H9 (cell line): ENCODE results near the gene RASGRP4. TPM values are rescaled to one million over a fixed set of nuclear protein-coding genes. Genes with fewer than 3 reads are reported as not detected.

Experiments
- DNase-seq: peaks from one replicate; pipeline ENCODE4 v3.0.0-alpha.2; 2017
- H2AFZ ChIP-seq: one replicate; pipeline ENCODE4 v1.6.1; 2013; ENCODE audit warnings: mild to moderate bottlenecking, low read length, control low read depth, moderate library complexity
- H2AK5ac ChIP-seq: 2 replicates; pipeline ENCODE4 v1.6.1; 2013; ENCODE audit warnings: low read length, control low read depth, mixed read lengths; ENCODE audit not compliant: insufficient read length
- H2BK120ac ChIP-seq: one replicate; pipeline ENCODE4 v1.6.1; 2013; ENCODE audit warnings: low read depth, mild to moderate bottlenecking, low read length, control low read depth, inconsistent platforms; ENCODE audit not compliant: poor library complexity, severe bottlenecking
- H2BK12ac ChIP-seq: 2 replicates; pipeline ENCODE4 v1.6.1; 2013; ENCODE audit warnings: low read length, control low read depth, mixed read lengths, low read depth; ENCODE audit not compliant: insufficient read length
- H2BK15ac ChIP-seq: 2 replicates; pipeline ENCODE4 v1.6.1; 2013; ENCODE audit warnings: low read depth, low read length, control low read depth
- H2BK20ac ChIP-seq: one replicate; pipeline ENCODE4 v1.6.1; 2013; ENCODE audit warnings: low read depth, mild to moderate bottlenecking, low read length, control low read depth, inconsistent platforms; ENCODE audit not compliant: poor library complexity, severe bottlenecking
- H2BK5ac ChIP-seq: 2 replicates; pipeline ENCODE4 v1.6.1; 2013; ENCODE audit warnings: low read length, control low read depth, mixed read lengths; ENCODE audit not compliant: insufficient read length
- H3K14ac ChIP-seq: 2 replicates; pipeline ENCODE4 v1.6.1; 2013; ENCODE audit warnings: low read length, control low read depth; ENCODE audit not compliant: insufficient read depth
- H3K18ac ChIP-seq: 2 replicates; pipeline ENCODE4 v1.6.1; 2013; ENCODE audit warnings: low read depth, mild to moderate bottlenecking, mixed read lengths, low read length, control low read depth; ENCODE audit not compliant: insufficient read length
- H3K23ac ChIP-seq: 2 replicates; pipeline ENCODE4 v1.6.1; 2013; ENCODE audit warnings: low read length, control low read depth, mixed read lengths, low read depth; ENCODE audit not compliant: insufficient read length
- H3K23me2 ChIP-seq: 2 replicates; pipeline ENCODE4 v1.6.1; 2013; ENCODE audit warnings: low read depth, mild to moderate bottlenecking, mixed read lengths, low read length, control low read depth; ENCODE audit not compliant: insufficient read length, poor library complexity, severe bottlenecking
- H3K27ac ChIP-seq: 2 replicates; pipeline ENCODE4 v1.5.1; 2013; ENCODE audit warnings: low read length, control low read depth, mixed read lengths, low read depth; ENCODE audit not compliant: insufficient read length
- H3K27me3 ChIP-seq: 2 replicates; pipeline ENCODE4 v1.6.1; 2013; ENCODE audit warnings: low read length, control low read depth, inconsistent platforms; ENCODE audit not compliant: insufficient read depth
- H3K4ac ChIP-seq: 2 replicates; pipeline ENCODE4 v1.6.1; 2013; ENCODE audit warnings: low read depth, mild to moderate bottlenecking, control low read depth, inconsistent platforms, low read length, moderate library complexity
- H3K4me1 ChIP-seq: 2 replicates; pipeline ENCODE4 v1.6.1; 2013; ENCODE audit warnings: low read length, control low read depth, inconsistent platforms; ENCODE audit not compliant: insufficient read depth
- H3K4me2 ChIP-seq: 2 replicates; pipeline ENCODE4 v1.6.1; 2013; ENCODE audit warnings: low read length, control low read depth, mixed read lengths; ENCODE audit not compliant: insufficient read length, insufficient read depth
- H3K56ac ChIP-seq: 2 replicates; pipeline ENCODE4 v1.6.1; 2013; ENCODE audit warnings: low read depth, mild to moderate bottlenecking, mixed read lengths, low read length, control low read depth; ENCODE audit not compliant: insufficient read length
- H3K79me1 ChIP-seq: 2 replicates; pipeline ENCODE4 v1.6.1; 2013; ENCODE audit warnings: low read depth, mild to moderate bottlenecking, moderate library complexity, low read length, control low read depth, inconsistent platforms; ENCODE audit not compliant: insufficient read depth, poor library complexity, severe bottlenecking
- H3K79me2 ChIP-seq: 2 replicates; pipeline ENCODE4 v1.6.1; 2013; ENCODE audit warnings: low read length, control low read depth, inconsistent platforms; ENCODE audit not compliant: insufficient read depth
- H3K9ac ChIP-seq: 2 replicates; pipeline ENCODE4 v1.6.1; 2013; ENCODE audit warnings: low read length, control low read depth, mixed read lengths; ENCODE audit not compliant: insufficient read length; ENCODE audit errors: extremely low read depth
- H3K9me3 ChIP-seq: one replicate; pipeline ENCODE4 v1.6.1; 2013; ENCODE audit warnings: low read depth, low read length, inconsistent platforms; ENCODE audit not compliant: control insufficient read depth
- H3T11ph ChIP-seq: one replicate; pipeline ENCODE4 v1.6.1; 2013; ENCODE audit warnings: mild to moderate bottlenecking, low read length, control low read depth, inconsistent platforms
- H4K20me1 ChIP-seq: one replicate; pipeline ENCODE4 v1.6.1; 2013; ENCODE audit not compliant: control insufficient read depth, insufficient read length, insufficient read depth
- H4K5ac ChIP-seq: 2 replicates; pipeline ENCODE4 v1.6.1; 2013; ENCODE audit warnings: low read depth, mild to moderate bottlenecking, mixed read lengths, low read length, control low read depth; ENCODE audit not compliant: insufficient read length
- H4K8ac ChIP-seq: replicated peaks from 2 replicates; pipeline ENCODE4 v1.6.1; 2013; ENCODE audit warnings: low read length, control low read depth, mixed read lengths, low read depth; ENCODE audit not compliant: insufficient read length
- H4K91ac ChIP-seq: 2 replicates; pipeline ENCODE4 v1.6.1; 2013; ENCODE audit warnings: low read depth, mild to moderate bottlenecking, moderate library complexity, mixed read lengths, low read length, control low read depth; ENCODE audit not compliant: insufficient read length
- H3K27ac Mint-ChIP-seq, 3 experiments: 2 replicates in 2 of 3; 3 replicates in 1 of 3; pipeline ENCODE4 v1.8.0; 2020 to 2021; ENCODE audit warnings: mixed read lengths in 3 of 3, mild to moderate bottlenecking in 1 of 3, moderate library complexity in 1 of 3
- H3K27me3 Mint-ChIP-seq: 2 replicates; pipeline ENCODE4 v1.8.0; 2021; ENCODE audit warnings: low read depth, mild to moderate bottlenecking, moderate library complexity, mixed read lengths
- H3K36me3 Mint-ChIP-seq, 3 experiments: 2 replicates in 2 of 3; 3 replicates in 1 of 3; pipeline ENCODE4 v1.8.0; 2020 to 2021; ENCODE audit warnings: low read depth in 3 of 3, mixed read lengths in 3 of 3; ENCODE audit not compliant: insufficient read depth in 1 of 3
- H3K4me1 Mint-ChIP-seq, 2 experiments: 2 replicates each; pipeline ENCODE4 v1.8.0; 2020; ENCODE audit warnings: mixed read lengths in 2 of 2
- H3K4me3 Mint-ChIP-seq, 2 experiments: 2 replicates in 1 of 2; 3 replicates in 1 of 2; pipeline ENCODE4 v1.8.0; 2020 to 2021; ENCODE audit warnings: mild to moderate bottlenecking in 2 of 2, mixed read lengths in 2 of 2, moderate library complexity in 1 of 2
- H3K9me3 Mint-ChIP-seq, 2 experiments: 2 replicates in 1 of 2; 3 replicates in 1 of 2; pipeline ENCODE4 v1.8.0; 2020; ENCODE audit warnings: mild to moderate bottlenecking in 2 of 2, mixed read lengths in 2 of 2, moderate library complexity in 1 of 2
- CTCF ChIP-seq: fragments of 200-600 bp; sonication (generic); conservative IDR thresholded peaks from 3 replicates; pipeline ENCODE4 v1.8.0; 2021; ENCODE audit warnings: antibody characterized with exemption, mild to moderate bottlenecking
- WGBS: extraction: QIAGEN DNeasy Blood & Tissue Kit; methylation state at CpG from one replicate; pipeline ENCODE4 v1.1.7; 2013; ENCODE audit warnings: missing lambda C conversion rate, low lambda C conversion rate, mixed read lengths; ENCODE audit not compliant: insufficient read length; ENCODE audit errors: extremely low coverage; 5-methylcytosine and 5-hydroxymethylcytosine counted together
- total RNA-seq: library from RNA; stranded (reverse); gene quantifications from 2 replicates; pipeline ENCODE4 v1.2.1, GENCODE V29; 2021

The RASGRP4 gene
- total RNA-seq, 1 experiment from 2014 or later = 0.28 TPM

- no peak overlapping the region for H3K27ac Mint-ChIP-seq
- H4K91ac ChIP-seq = no peak overlapping the region
- peaks cover 9 to 16% (median 10%) of the 10 kb centered on the region in 3 experiments for H3K36me3 Mint-ChIP-seq
- TF ChIP-seq CTCF = no peak
- H3K9ac ChIP-seq = no peak overlapping the region
- H3K23me2 ChIP-seq = peaks cover 9% of the 10 kb centered on the region
- no peaks in the 10 kb centered on the region; the same call in 1 of the 2 replicates for H3K4me1 ChIP-seq
- no peak overlapping the region for H3T11ph ChIP-seq
- H3K9me3 Mint-ChIP-seq = no peaks in the 10 kb centered on the region
- H3K23ac ChIP-seq = no peak overlapping the region
- no peak overlapping the region for H4K5ac ChIP-seq
- H2BK120ac ChIP-seq = no peak overlapping the region
- H2BK12ac ChIP-seq = no peak overlapping the region
- H3K4ac ChIP-seq = no peak overlapping the region
- H3K27me3 ChIP-seq = peaks cover 3% of the 10 kb centered on the region; the same call in 1 of the 2 replicates
- no peak overlapping the region for H2BK20ac ChIP-seq
- H2AK5ac ChIP-seq = no peak overlapping the region
- WGBS = no CpG with 5 or more reads among the region's 9 CpGs
- no peak overlapping the region; a peak in 1 of 5 replicates for H3K4me3 Mint-ChIP-seq
- H3K56ac ChIP-seq = no peak overlapping the region
- H2BK5ac ChIP-seq = no peak overlapping the region
- H3K27me3 Mint-ChIP-seq = peaks cover 67% of the 10 kb centered on the region
- no peak overlapping the region for H2BK15ac ChIP-seq
- no peaks in the 10 kb centered on the region for H4K20me1 ChIP-seq
- H3K18ac ChIP-seq = no peak overlapping the region
- H2AFZ ChIP-seq = no peak overlapping the region
- no peak overlapping the region for H3K14ac ChIP-seq
- H3K4me2 ChIP-seq = no peak overlapping the region
- no peak for DNase-seq
- no peak overlapping the region for H4K8ac ChIP-seq
- H3K9me3 ChIP-seq = no peaks in the 10 kb centered on the region
- no peak overlapping the region for H3K27ac ChIP-seq
- no peaks in the 10 kb centered on the region for H3K79me1 ChIP-seq
- H3K4me1 Mint-ChIP-seq = peaks cover 10 to 15% of the 10 kb centered on the region in 2 experiments
- H3K79me2 ChIP-seq = no peaks in the 10 kb centered on the region
These were observed 26.9 kb downstream of the RASGRP4 start for GRCh38 chr19:38399081-38399480.
